ENCODE data around the gene CD3E. TPM values are rescaled to one million over a fixed set of nuclear protein-coding genes. Genes with fewer than 3 reads are reported as not detected.
A peak's percentile ranks its signal among the peaks of the same experiment; 100 is the strongest.

Gene CD3E
- total RNA-seq, 1 experiment from 2014 or later: not detected

DNA sequence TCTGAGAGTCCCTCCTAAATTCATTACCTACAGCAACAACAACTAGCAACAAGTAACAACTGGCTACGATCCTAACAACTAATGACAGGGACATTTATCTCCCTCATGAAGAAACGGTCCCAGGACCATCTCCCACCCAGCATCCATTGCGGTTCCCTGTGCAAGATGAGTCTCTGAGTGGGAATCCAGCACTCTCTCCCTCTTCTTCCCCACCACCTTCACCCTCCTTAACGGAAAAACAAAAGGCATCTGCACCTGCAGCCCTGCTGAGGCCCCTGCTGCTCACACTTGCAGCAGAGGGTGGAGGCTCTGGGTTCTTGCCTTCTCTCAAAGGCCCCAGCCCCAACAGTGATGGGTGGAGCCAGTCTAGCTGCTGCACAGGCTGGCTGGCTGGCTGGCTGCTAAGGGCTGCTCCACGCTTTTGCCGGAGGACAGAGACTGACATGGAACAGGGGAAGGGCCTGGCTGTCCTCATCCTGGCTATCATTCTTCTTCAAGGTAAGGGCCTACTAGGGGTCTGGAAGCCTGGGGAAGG lies 39.5 kb downstream of the CD3E start, which contains the start of gene CD3G:
Gene CD3G (plus strand): TSS at position 364 of the 535 bp plus-strand sequence. CDS start 80 bp downstream, at position 444.
- no peak for DNase-seq (ENCODE audit: low read depth, low spot score)
- in situ Hi-C loops (cut with HindIII; ENCODE audit: low pct_unique_long_range_greater_than_20kb, low sequenced_read_pairs): no loop called here

GRCh38 chr11:118349475-118349874 lies 44.9 kb downstream of the CD3E start:
- in situ Hi-C loops (cut with HindIII; ENCODE audit: low pct_unique_long_range_greater_than_20kb, low sequenced_read_pairs): no loop called here
- no peak for DNase-seq (ENCODE audit: low read depth, low spot score)

GRCh38 chr11:118353084-118353710 lies 48.7 kb downstream of the CD3E start:
- peak; percentile 33 for DNase-seq (ENCODE audit: low read depth, low spot score)

GRCh38 chr11:118358071-118358470 lies 53.5 kb downstream of the CD3E start:
- in situ Hi-C loops (cut with HindIII; ENCODE audit: low pct_unique_long_range_greater_than_20kb, low sequenced_read_pairs): no loop called here

More at GRCh38 chr11:118353084-118353710, 48.7 kb downstream of the CD3E start:
- in situ Hi-C loops (cut with HindIII; ENCODE audit: low pct_unique_long_range_greater_than_20kb, low sequenced_read_pairs): no loop called here

DNA sequence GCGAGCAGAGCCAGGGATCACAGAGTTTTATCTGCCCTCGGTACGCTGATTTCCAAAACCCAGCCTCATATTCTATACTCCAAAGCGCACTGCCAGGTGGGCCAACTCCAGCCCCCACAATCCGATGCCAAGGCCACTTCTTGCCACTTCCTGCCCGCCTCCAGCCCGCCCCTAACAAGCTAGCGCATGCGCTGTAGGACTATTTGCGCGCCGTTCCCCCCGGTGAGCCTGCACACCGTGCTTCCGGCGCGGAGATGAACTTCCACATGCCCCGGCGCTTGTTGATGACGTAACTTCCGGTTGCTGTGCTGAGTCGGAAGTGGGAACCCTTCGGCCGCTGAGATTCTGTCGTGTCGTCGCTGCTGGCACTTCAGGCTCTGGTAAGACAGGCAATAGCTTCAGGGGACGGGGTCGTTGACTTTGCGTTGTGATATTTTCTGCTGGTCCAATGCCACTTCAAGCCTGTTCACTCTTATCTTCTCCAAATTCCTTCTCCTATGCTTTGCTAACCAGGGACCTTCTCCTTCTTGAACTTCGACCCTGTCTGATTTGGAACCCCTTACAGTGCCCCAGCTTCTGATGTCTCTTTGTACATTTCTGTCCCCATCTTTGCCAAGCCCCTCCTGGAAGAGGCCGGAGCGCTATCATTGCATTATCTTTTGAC lies 54.9 kb downstream of the CD3E start, which contains the start of gene UBE4A:
Gene UBE4A (plus strand): TSS at position 306 of the 664 bp plus-strand sequence. CDS start 5,481 bp downstream, outside the sequence.
- DNase-seq (ENCODE audit: low read depth, low spot score): peak; percentile 89
- in situ Hi-C loops (cut with HindIII; ENCODE audit: low pct_unique_long_range_greater_than_20kb, low sequenced_read_pairs): no loop called here

More at GRCh38 chr11:118358071-118358470, 53.5 kb downstream of the CD3E start:
- DNase-seq (ENCODE audit: low read depth, low spot score): no peak

GRCh38 chr11:118364956-118365615 lies 60.6 kb downstream of the CD3E start:
- no peak for DNase-seq (ENCODE audit: low read depth, low spot score)
- in situ Hi-C loops (cut with HindIII; ENCODE audit: low pct_unique_long_range_greater_than_20kb, low sequenced_read_pairs): no loop called here

Small RNAs within 50 kb of the gene (small RNA-seq; reads per million reads assigned to genes)
- 0 reads per million in 2 experiments for gene AP001582.1

Other genes with a start within 250 kb of the CD3E start
- not detected in 2 replicates for gene TMPRSS4, start 227.7 kb upstream of the CD3E start, total RNA-seq (2014; rRNA removed; shearing (Covaris generic))
- gene SMIM35, start 217.8 kb upstream of the CD3E start, total RNA-seq (2014; rRNA removed; shearing (Covaris generic)): not detected in 2 replicates
- gene SCN4B, start 151.9 kb upstream of the CD3E start, total RNA-seq (2014; rRNA removed; shearing (Covaris generic)): not detected in 2 replicates
- not detected in 2 replicates for gene SCN2B, start 128.1 kb upstream of the CD3E start, total RNA-seq (2014; rRNA removed; shearing (Covaris generic))
- gene JAML, start 79.7 kb upstream of the CD3E start, total RNA-seq (2014; rRNA removed; shearing (Covaris generic)): not detected in 2 replicates
- not detected in 2 replicates for gene MPZL3, start 52.4 kb upstream of the CD3E start, total RNA-seq (2014; rRNA removed; shearing (Covaris generic))
- 0.53 TPM in 1 of 2 replicates, not detected in the other for gene MPZL2, start 40.4 kb upstream of the CD3E start, total RNA-seq (2014; rRNA removed; shearing (Covaris generic))
- gene CD3D, start 38.0 kb downstream of the CD3E start, total RNA-seq (2014; rRNA removed; shearing (Covaris generic)): not detected in 2 replicates
- gene CD3G, start 39.6 kb downstream of the CD3E start, total RNA-seq (2014; rRNA removed; shearing (Covaris generic)): not detected in 2 replicates
- gene UBE4A, start 54.9 kb downstream of the CD3E start, total RNA-seq (2014; rRNA removed; shearing (Covaris generic)): 45.4 and 51.1 TPM in 2 replicates
- 138 and 155 TPM in 2 replicates for gene ATP5MG, start 96.9 kb downstream of the CD3E start, total RNA-seq (2014; rRNA removed; shearing (Covaris generic))
- gene KMT2A, start 131.8 kb downstream of the CD3E start, total RNA-seq (2014; rRNA removed; shearing (Covaris generic)): 10.6 and 11.0 TPM in 2 replicates
- gene TTC36, start 222.7 kb downstream of the CD3E start, total RNA-seq (2014; rRNA removed; shearing (Covaris generic)): not detected in 2 replicates
- 0.45 TPM in 1 of 2 replicates, not detected in the other for gene TMEM25, start 226.5 kb downstream of the CD3E start, total RNA-seq (2014; rRNA removed; shearing (Covaris generic))

All from SK-MEL-5 (cell line).